ENCODE measurements around the gene BICD2. TPM values are rescaled to one million over a fixed set of nuclear protein-coding genes. Genes with fewer than 3 reads are reported as not detected.
A peak's percentile ranks its signal among the peaks of the same experiment; 100 is the strongest.

Gene BICD2
- total and polyA plus RNA-seq, 2 donors (not counting 1 experiment from before 2014, with no cell fraction given): 9.1 to 35.8 TPM

DNA sequence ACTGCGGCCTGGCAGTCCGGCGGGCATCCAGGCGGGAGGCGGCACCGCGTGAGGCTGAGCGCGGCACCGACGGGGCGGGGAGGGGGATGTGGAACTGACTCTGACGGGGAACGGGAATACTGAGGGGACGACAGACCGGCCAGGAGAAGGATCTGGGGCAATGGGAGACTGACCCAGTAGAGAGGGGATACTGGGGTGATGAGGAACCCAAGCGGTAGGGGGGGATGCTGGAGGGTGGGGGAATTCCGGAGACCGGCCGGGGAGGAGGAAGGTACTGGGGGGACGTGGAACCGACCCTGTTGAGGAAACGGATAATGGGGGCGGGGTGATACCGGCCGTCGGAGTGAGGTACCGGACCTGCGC is 95.1 kb downstream of the BICD2 start:
- peak overlapping the region; percentile 55 for H2AFZ ChIP-seq (ENCODE audit: low read length)
- H3K27me3 ChIP-seq (ENCODE audit: control insufficient read depth, insufficient read depth, low read length): no peaks in the 10 kb centered on the region
- peak in 1 of 2 donors; percentile 16 for DNase-seq (ENCODE audit: low read depth in 2 of 2)
- peak overlapping the region; percentile 94 for H3K9ac ChIP-seq (ENCODE audit: insufficient read depth, low read length)
- H4K20me1 ChIP-seq (ENCODE audit: control insufficient read depth, extremely low read depth, insufficient read depth, low read length): no peaks in the 10 kb centered on the region
- TF ChIP-seq, protein P1, sequence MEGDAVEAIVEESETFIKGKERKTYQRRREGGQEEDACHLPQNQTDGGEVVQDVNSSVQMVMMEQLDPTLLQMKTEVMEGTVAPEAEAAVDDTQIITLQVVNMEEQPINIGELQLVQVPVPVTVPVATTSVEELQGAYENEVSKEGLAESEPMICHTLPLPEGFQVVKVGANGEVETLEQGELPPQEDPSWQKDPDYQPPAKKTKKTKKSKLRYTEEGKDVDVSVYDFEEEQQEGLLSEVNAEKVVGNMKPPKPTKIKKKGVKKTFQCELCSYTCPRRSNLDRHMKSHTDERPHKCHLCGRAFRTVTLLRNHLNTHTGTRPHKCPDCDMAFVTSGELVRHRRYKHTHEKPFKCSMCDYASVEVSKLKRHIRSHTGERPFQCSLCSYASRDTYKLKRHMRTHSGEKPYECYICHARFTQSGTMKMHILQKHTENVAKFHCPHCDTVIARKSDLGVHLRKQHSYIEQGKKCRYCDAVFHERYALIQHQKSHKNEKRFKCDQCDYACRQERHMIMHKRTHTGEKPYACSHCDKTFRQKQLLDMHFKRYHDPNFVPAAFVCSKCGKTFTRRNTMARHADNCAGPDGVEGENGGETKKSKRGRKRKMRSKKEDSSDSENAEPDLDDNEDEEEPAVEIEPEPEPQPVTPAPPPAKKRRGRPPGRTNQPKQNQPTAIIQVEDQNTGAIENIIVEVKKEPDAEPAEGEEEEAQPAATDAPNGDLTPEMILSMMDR (conservative IDR thresholded peaks at IDR 0.05 in 1 of 2, IDR thresholded peaks at IDR 0.05 in 1 of 2; ENCODE audit: low read depth in 1 of 2, low read length in 2 of 2): no peak
- no peak for TF ChIP-seq EZH2 (IDR thresholded peaks at IDR 0.05; ENCODE audit: low read length, missing control alignments)
- peaks cover 5% of the 10 kb centered on the region for H3K4me1 ChIP-seq (ENCODE audit: control insufficient read depth, extremely low read depth, insufficient read depth, low read length)
- H3K4me2 ChIP-seq (ENCODE audit: extremely low read depth, insufficient read depth, low read length): peak overlapping the region; percentile 73
- H3K9me3 ChIP-seq (ENCODE audit: control insufficient read depth, insufficient read depth, low read depth, low read length): no peaks in the 10 kb centered on the region
- H3K4me3 ChIP-seq (replicated peaks in 1 of 4; ENCODE audit: control extremely low read depth in 1 of 4, insufficient read depth in 1 of 4, low read depth in 3 of 4, low read length in 4 of 4): peak overlapping the region; percentile 52 to 90 (median 75)
- H3K36me3 ChIP-seq (ENCODE audit: control insufficient read depth, insufficient read depth, low read length): peaks cover 4% of the 10 kb centered on the region
- H3K79me2 ChIP-seq (ENCODE audit: control insufficient read depth, insufficient read depth, low read length): peaks cover 46% of the 10 kb centered on the region
- H3K27ac ChIP-seq (ENCODE audit: insufficient read depth, low read length): peak overlapping the region; percentile 95

DNA sequence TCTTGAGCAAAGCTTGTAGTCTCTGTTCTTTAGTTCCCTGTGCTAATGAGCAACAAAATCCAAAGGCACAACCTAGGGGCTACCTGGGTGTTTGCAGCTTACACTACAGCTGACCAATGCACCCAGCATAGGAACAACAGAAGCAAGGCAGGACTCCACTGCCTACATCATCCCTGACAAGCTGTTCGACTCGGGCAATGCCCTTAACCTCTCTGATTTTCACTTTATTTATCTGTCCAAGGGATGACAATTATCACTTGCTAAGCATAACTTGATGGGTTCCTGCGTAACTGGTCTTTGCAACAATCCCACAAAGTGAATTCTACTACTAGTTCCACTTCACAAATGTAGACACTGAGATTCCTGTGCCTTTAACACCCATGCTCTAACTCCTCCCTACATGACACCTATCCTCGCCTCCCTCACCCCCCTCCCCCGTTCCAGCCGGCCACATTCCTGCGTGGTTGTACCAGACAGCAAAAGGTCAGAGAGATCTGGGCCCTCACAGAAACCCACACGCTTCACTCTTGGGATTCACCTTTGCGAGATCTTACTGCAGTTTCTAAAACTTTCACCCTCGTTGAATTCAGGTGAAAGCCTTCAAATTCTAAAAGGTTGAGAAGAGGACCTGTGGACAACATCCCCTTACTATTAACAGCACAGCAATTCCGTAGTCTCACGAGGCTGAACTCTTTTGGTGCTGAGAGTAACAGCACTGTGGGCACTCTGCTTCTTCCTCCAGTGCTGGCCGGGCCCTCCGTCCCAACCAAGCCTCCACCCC is 95.7 kb downstream of the BICD2 start:
- Histone ChIP-seq H2AFZ (ENCODE audit: low read length) (no peak overlapping the region), H3K4me2 (ENCODE audit: extremely low read depth, insufficient read depth, low read length) (peak overlapping the region; percentile 73), H3K9me3 (ENCODE audit: control insufficient read depth, insufficient read depth, low read depth, low read length) (no peaks in the 10 kb centered on the region), H3K27ac (ENCODE audit: insufficient read depth, low read length) (peak overlapping the region; percentile 95), H3K27me3 (ENCODE audit: control insufficient read depth, insufficient read depth, low read length) (no peaks in the 10 kb centered on the region), H3K79me2 (ENCODE audit: control insufficient read depth, insufficient read depth, low read length) (peaks cover 52% of the 10 kb centered on the region), H3K4me3 (replicated peaks in 1 of 4; ENCODE audit: control extremely low read depth in 1 of 4, insufficient read depth in 1 of 4, low read depth in 3 of 4, low read length in 4 of 4) (peak overlapping the region; percentile 52 to 90 (median 75)), H4K20me1 (ENCODE audit: control insufficient read depth, extremely low read depth, insufficient read depth, low read length) (no peaks in the 10 kb centered on the region), H3K36me3 (ENCODE audit: control insufficient read depth, insufficient read depth, low read length) (peaks cover 6% of the 10 kb centered on the region), H3K4me1 (ENCODE audit: control insufficient read depth, extremely low read depth, insufficient read depth, low read length) (peaks cover 5% of the 10 kb centered on the region), H3K9ac (ENCODE audit: insufficient read depth, low read length) (peak overlapping the region; percentile 94)
- peak; percentile 49 to 77 for DNase-seq (ENCODE audit: low read depth in 2 of 2)
- TF ChIP-seq, protein P1 (conservative IDR thresholded peaks at IDR 0.05 in 1 of 2, IDR thresholded peaks at IDR 0.05 in 1 of 2; ENCODE audit: low read depth in 1 of 2, low read length in 2 of 2): no peak
- TF ChIP-seq EZH2 (IDR thresholded peaks at IDR 0.05; ENCODE audit: low read length, missing control alignments): no peak

DNA sequence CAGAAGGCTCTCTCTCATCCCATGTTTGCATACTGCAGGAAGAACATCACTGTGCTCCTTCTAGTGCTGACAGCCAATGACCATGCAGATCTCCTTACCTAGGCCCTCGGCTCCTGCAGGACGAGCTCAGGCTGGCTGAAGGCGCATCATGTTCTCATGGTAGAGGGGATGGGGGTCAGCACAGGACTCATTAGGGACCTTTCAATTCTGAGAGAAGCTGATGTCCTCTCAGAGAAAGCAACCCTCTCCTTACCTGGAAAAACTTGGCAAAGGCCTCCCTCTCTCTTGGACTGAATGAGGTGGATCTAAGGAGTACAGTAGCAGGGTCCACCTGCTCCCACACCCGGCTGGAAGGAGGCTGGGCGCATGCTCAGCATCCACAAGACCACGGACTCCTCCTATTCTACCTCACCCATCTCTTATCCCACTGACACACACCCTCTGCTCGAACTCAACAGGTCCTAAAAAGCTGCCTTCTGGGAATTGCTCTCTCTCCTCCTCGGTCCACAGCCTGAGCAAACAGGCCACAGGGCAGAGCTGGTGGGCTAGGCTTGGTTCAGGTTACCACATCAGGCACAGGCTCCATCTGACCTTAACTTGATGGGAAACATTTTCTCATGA is 97.6 kb downstream of the BICD2 start:
- H2AFZ ChIP-seq (ENCODE audit: low read length): no peak overlapping the region
- H3K36me3 ChIP-seq (ENCODE audit: control insufficient read depth, insufficient read depth, low read length): peaks cover 6% of the 10 kb centered on the region
- H3K9ac ChIP-seq (ENCODE audit: insufficient read depth, low read length): no peak overlapping the region
- no peaks in the 10 kb centered on the region for H3K27me3 ChIP-seq (ENCODE audit: control insufficient read depth, insufficient read depth, low read length)
- no peaks in the 10 kb centered on the region for H4K20me1 ChIP-seq (ENCODE audit: control insufficient read depth, extremely low read depth, insufficient read depth, low read length)
- H3K9me3 ChIP-seq (ENCODE audit: control insufficient read depth, insufficient read depth, low read depth, low read length): no peaks in the 10 kb centered on the region
- H3K27ac ChIP-seq (ENCODE audit: insufficient read depth, low read length): no peak overlapping the region
- peaks cover 5% of the 10 kb centered on the region for H3K4me1 ChIP-seq (ENCODE audit: control insufficient read depth, extremely low read depth, insufficient read depth, low read length)
- H3K79me2 ChIP-seq (ENCODE audit: control insufficient read depth, insufficient read depth, low read length): peaks cover 65% of the 10 kb centered on the region
- DNase-seq (ENCODE audit: low read depth in 2 of 2): no peak
- no peak overlapping the region for H3K4me2 ChIP-seq (ENCODE audit: extremely low read depth, insufficient read depth, low read length)
- no peak overlapping the region for H3K4me3 ChIP-seq (replicated peaks in 1 of 4; ENCODE audit: control extremely low read depth in 1 of 4, insufficient read depth in 1 of 4, low read depth in 3 of 4, low read length in 4 of 4)
- TF ChIP-seq, protein P1 (conservative IDR thresholded peaks at IDR 0.05 in 1 of 2, IDR thresholded peaks at IDR 0.05 in 1 of 2; ENCODE audit: low read depth in 1 of 2, low read length in 2 of 2): no peak
- TF ChIP-seq EZH2 (IDR thresholded peaks at IDR 0.05; ENCODE audit: low read length, missing control alignments): no peak
